Stimulated activated CD4-positive, alpha-beta T cell treated with anti-CD3 and anti-CD28 coated beads, Interleukin-12 subunit alpha, Interleukin-12 subunit beta, amount 100 ng/mL, for 24 hours (primary cell): ENCODE data around the gene PTGDS.

Experiments used
- DNase-seq, 2 experiments: peaks; one replicate each; pipeline ENCODE4 v3.0.0-alpha.2; 2020; ENCODE audit warnings: low read depth in 2 of 2

The PTGDS gene

GRCh38 chr9:136957901-136958300 lies 19.4 kb upstream of the PTGDS start:
- DNase-seq, result no peak

- DNase-seq, result no peak
These were observed 18.8 kb upstream of the PTGDS start for GRCh38 chr9:136958473-136958872.

- DNase-seq, result no peak
These were observed 18.1 kb upstream of the PTGDS start for GRCh38 chr9:136958898-136959850.

GRCh38 chr9:136960212-136960937 lies 16.9 kb upstream of the PTGDS start:
- no peak for DNase-seq

- DNase-seq, result no peak
These were observed 16.4 kb upstream of the PTGDS start for GRCh38 chr9:136960938-136961275.

- no peak for DNase-seq
These were observed 15.8 kb upstream of the PTGDS start for GRCh38 chr9:136961279-136962065.

GRCh38 chr9:136962163-136962562 lies 15.1 kb upstream of the PTGDS start:
- DNase-seq, result no peak

GRCh38 chr9:136962701-136963248 lies 14.5 kb upstream of the PTGDS start:
- DNase-seq, result no peak

GRCh38 chr9:136963341-136963740 lies 14.0 kb upstream of the PTGDS start:
- DNase-seq, result no peak

GRCh38 chr9:136963751-136964150 lies 13.6 kb upstream of the PTGDS start:
- no peak for DNase-seq

GRCh38 chr9:136964171-136964689 lies 13.1 kb upstream of the PTGDS start:
- DNase-seq, result no peak

- no peak for DNase-seq
These were observed 12.4 kb upstream of the PTGDS start for GRCh38 chr9:136964833-136965422.

- DNase-seq, result no peak
These were observed 11.4 kb upstream of the PTGDS start for GRCh38 chr9:136965771-136966484.

- DNase-seq, result no peak
These were observed 8.8 kb upstream of the PTGDS start for GRCh38 chr9:136968333-136969127.

GRCh38 chr9:136969150-136969549 lies 8.2 kb upstream of the PTGDS start:
- DNase-seq, result no peak

GRCh38 chr9:136969774-136970173 lies 7.5 kb upstream of the PTGDS start:
- no peak for DNase-seq

- DNase-seq, result no peak
These were observed 6.9 kb upstream of the PTGDS start for GRCh38 chr9:136970361-136970760.

GRCh38 chr9:136971746-136972145 lies 5.6 kb upstream of the PTGDS start:
- no peak for DNase-seq

- DNase-seq, result no peak
These were observed 5.0 kb upstream of the PTGDS start for GRCh38 chr9:136972335-136972734.

- DNase-seq, result no peak
These were observed 4.6 kb upstream of the PTGDS start for GRCh38 chr9:136972743-136973142.
